Measurements from ENCODE around the gene HCFC2. TPM values are rescaled to one million over a fixed set of nuclear protein-coding genes. Genes with fewer than 3 reads are reported as not detected.

HCFC2 gene
- total and polyA plus RNA-seq, 9 of the 15 experiments (the other 6 are each of a cell fraction or from before 2014, with no cell fraction given), result 1.2 to 6.5 (median 3.8) TPM

DNA sequence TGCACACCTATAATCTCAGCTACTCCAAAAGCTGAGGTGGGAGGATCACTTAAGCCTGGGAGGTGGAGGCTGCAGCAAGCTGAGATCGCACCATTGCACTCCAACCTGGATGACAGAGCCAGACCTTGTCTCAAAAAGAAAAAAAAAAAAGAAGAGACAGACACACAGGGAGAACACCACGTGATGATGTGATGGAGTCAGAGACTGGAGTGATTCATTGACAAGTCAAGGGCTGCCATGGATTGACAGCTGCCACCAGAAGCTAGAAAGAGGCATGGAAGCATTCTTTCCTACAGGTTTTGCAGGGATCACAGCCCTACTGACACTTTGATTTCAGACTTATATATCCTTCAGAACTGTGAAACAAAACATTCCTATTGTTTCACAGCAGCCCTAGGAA lies 3.5 kb upstream of the HCFC2 start:
- H3K4me3 ChIP-seq, result no peak overlapping the region
- no peaks in the 10 kb centered on the region for H4K20me1 ChIP-seq (replicated peaks; ENCODE audit: control insufficient read depth, insufficient read depth, low read length)
- no peak for ATAC-seq
- H2AFZ ChIP-seq (ENCODE audit: low read depth, low read length), result no peak overlapping the region
- no peak overlapping the region for H3K27ac ChIP-seq (ENCODE audit: extremely low read depth, low read depth, low read length)
- no TSS peak for BruUV-seq (replicated peaks)
- no peaks in the 10 kb centered on the region; the same call in 1 of the 2 replicates for H3K9me3 ChIP-seq (replicated peaks; ENCODE audit: control insufficient read depth, insufficient read depth, low read depth, low read length)
- FAIRE-seq, result no peak
- ChIA-PET CTCF (ENCODE audit: low intra/inter-chr PET ratio) (no interaction called here), POLR2A (no interaction called here)
- no peak overlapping the region for H3K9ac ChIP-seq (ENCODE audit: insufficient read depth in 1 of 2, low read depth in 2 of 2, low read length in 2 of 2)
- DNase-seq (ENCODE audit: extremely low read depth in 1 of 4, low spot score in 3 of 4), result no peak
- no peaks in the 10 kb centered on the region for H3K9me1 ChIP-seq (ENCODE audit: control insufficient read depth, insufficient read depth, low read length)
- peaks cover 8 to 10% of the 10 kb centered on the region in 2 experiments; a peak in 4 of 5 replicates for H3K27me3 ChIP-seq (ENCODE audit: control insufficient read depth in 2 of 2, insufficient read depth in 2 of 2, low read length in 2 of 2)
- no peaks in the 10 kb centered on the region for H3K36me3 ChIP-seq (ENCODE audit: control insufficient read depth, insufficient read depth, low read length)
- peaks cover 5 to 15% of the 10 kb centered on the region in 2 experiments; a peak in 3 of 5 replicates for H3K4me1 ChIP-seq (replicated peaks in 1 of 2; ENCODE audit: control insufficient read depth in 2 of 2, insufficient read depth in 2 of 2, low read length in 2 of 2)
- no peak overlapping the region for H3K4me2 ChIP-seq (ENCODE audit: insufficient read depth, low read length)
- in situ Hi-C loops (cut with MboI) (no loop called here), intact Hi-C loops (cut with micrococcal nuclease) (no loop called here)
- H3K79me2 ChIP-seq (ENCODE audit: control insufficient read depth, insufficient read depth, low read length), result peaks cover 8% of the 10 kb centered on the region; the same call in 2 of the 3 replicates
- 0% methylated on average over 2 of the region's 2 CpGs for WGBS (ENCODE audit: insufficient coverage, low coverage, missing lambda C conversion rate)
- TF ChIP-seq TFAM (CRISPR knock-in tag; conservative IDR thresholded peaks at IDR 0.05) (no peak), EZH2 (IDR thresholded peaks at IDR 0.05; ENCODE audit: borderline replicate concordance, low read depth, low read length) (no peak), HDAC6 (IDR thresholded peaks at IDR 0.05; ENCODE audit: low read depth, low read length) (no peak), PCBP2 (IDR thresholded peaks at IDR 0.05; ENCODE audit: low read depth, low read length, poor library complexity, severe bottlenecking) (no peak), XRCC3 (IDR thresholded peaks at IDR 0.05) (no peak), FOXA1 (IDR thresholded peaks at IDR 0.05; ENCODE audit: borderline replicate concordance) (no peak), FIP1L1 (IDR thresholded peaks at IDR 0.05; ENCODE audit: low read depth, low read length, poor library complexity, severe bottlenecking) (no peak), RFX5 (IDR thresholded peaks at IDR 0.05; ENCODE audit: low read depth, low read length) (no peak)
- TF ChIP-seq, protein P1, sequence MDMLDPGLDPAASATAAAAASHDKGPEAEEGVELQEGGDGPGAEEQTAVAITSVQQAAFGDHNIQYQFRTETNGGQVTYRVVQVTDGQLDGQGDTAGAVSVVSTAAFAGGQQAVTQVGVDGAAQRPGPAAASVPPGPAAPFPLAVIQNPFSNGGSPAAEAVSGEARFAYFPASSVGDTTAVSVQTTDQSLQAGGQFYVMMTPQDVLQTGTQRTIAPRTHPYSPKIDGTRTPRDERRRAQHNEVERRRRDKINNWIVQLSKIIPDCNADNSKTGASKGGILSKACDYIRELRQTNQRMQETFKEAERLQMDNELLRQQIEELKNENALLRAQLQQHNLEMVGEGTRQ (CRISPR knock-in tag; IDR thresholded peaks at IDR 0.05), result peak; percentile 54
- TF ChIP-seq, protein P2, sequence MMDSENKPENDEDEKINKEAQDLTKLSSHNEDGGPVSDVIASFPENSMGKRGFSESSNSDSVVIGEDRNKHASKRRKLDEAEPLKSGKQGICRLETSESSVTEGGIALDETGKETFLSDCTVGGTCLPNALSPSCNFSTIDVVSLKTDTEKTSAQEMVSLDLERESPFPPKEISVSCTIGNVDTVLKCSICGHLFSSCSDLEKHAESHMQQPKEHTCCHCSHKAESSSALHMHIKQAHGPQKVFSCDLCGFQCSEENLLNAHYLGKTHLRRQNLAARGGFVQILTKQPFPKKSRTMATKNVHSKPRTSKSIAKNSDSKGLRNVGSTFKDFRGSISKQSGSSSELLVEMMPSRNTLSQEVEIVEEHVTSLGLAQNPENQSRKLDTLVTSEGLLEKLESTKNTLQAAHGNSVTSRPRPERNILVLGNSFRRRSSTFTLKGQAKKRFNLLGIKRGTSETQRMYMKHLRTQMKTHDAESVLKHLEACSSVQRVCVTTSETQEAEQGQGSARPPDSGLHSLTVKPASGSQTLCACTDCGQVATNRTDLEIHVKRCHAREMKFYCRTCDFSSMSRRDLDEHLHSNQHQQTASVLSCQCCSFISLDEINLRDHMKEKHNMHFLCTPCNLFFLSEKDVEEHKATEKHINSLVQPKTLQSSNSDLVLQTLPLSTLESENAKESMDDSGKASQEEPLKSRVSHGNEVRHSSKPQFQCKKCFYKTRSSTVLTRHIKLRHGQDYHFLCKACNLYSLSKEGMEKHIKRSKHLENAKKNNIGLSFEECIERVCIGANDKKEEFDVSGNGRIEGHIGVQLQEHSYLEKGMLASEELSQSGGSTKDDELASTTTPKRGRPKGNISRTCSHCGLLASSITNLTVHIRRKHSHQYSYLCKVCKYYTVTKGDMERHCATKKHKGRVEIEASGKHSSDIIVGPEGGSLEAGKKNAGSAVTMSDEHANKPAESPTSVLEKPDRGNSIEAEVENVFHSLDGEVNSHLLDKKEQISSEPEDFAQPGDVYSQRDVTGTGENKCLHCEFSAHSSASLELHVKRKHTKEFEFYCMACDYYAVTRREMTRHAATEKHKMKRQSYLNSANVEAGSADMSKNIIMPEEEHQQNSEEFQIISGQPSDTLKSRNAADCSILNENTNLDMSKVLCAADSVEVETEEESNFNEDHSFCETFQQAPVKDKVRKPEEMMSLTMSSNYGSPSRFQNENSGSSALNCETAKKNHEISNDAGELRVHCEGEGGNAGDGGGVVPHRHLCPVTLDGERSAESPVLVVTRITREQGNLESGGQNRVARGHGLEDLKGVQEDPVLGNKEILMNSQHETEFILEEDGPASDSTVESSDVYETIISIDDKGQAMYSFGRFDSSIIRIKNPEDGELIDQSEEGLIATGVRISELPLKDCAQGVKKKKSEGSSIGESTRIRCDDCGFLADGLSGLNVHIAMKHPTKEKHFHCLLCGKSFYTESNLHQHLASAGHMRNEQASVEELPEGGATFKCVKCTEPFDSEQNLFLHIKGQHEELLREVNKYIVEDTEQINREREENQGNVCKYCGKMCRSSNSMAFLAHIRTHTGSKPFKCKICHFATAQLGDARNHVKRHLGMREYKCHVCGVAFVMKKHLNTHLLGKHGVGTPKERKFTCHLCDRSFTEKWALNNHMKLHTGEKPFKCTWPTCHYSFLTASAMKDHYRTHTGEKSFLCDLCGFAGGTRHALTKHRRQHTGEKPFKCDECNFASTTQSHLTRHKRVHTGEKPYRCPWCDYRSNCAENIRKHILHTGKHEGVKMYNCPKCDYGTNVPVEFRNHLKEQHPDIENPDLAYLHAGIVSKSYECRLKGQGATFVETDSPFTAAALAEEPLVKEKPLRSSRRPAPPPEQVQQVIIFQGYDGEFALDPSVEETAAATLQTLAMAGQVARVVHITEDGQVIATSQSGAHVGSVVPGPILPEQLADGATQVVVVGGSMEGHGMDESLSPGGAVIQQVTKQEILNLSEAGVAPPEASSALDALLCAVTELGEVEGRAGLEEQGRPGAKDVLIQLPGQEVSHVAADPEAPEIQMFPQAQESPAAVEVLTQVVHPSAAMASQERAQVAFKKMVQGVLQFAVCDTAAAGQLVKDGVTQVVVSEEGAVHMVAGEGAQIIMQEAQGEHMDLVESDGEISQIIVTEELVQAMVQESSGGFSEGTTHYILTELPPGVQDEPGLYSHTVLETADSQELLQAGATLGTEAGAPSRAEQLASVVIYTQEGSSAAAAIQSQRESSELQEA (IDR thresholded peaks at IDR 0.05; ENCODE audit: low read depth), result no peak
